ENCODE measurements around the gene NAA25.

GRCh38 chr12:112032292-112032691, 76.3 kb downstream of the NAA25 start:
- TF ChIP-seq POLR2A (IDR thresholded peaks at IDR 0.05) (no peak), CTCF (IDR thresholded peaks at IDR 0.05) (no peak)
